Activated CD4-positive, alpha-beta memory T cell treated with anti-CD3 and anti-CD28 coated beads for 36 hours (primary cell): ENCODE measurements around the gene RNF6. TPM values are rescaled to one million over a fixed set of nuclear protein-coding genes. Genes with fewer than 3 reads are reported as not detected.

Experiments
- total RNA-seq, 2 experiments: library from RNA; stranded (reverse); gene quantifications; one replicate each; pipeline ENCODE4 v1.2.3, GENCODE V29; 2021

The RNF6 gene
- total RNA-seq, 2 experiments from 2014 or later: 40.7 to 45.0 TPM

Other genes with a start within 250 kb of the RNF6 start
- gene SHISA2, start 170.3 kb downstream of the RNF6 start, total RNA-seq: under 1 TPM in 1 of 2 experiments, not detected in 1; 0.17 TPM
- 10 to 100 TPM; 14.6 to 15.0 TPM for gene CDK8, start 31.8 kb upstream of the RNF6 start, total RNA-seq